H1 (cell line): ENCODE measurements around the gene ZNF81. TPM values are rescaled to one million over a fixed set of nuclear protein-coding genes. Genes with fewer than 3 reads are reported as not detected.
"Not testable (repeated sequence)": the region's sequence is repeated elsewhere in the genome, so short reads cannot be mapped to it uniquely, and the experiment has no call there.

Experiments used
- CTCF ChIA-PET: fragments of 300-600 bp; sonication (Branson Sonifier 250); formaldehyde crosslinking; loops from one replicate; lab custom pipeline; 2021; ENCODE audit not compliant: partially characterized antibody; lab: Charles Lee
- POLR2A ChIA-PET: fragments of 300-600 bp; sonication (Branson Sonifier 250); formaldehyde crosslinking; loops from one replicate; lab custom pipeline; 2021; ENCODE audit warnings: inconsistent platforms; ENCODE audit not compliant: partially characterized antibody; lab: Charles Lee
- DNase-seq, 2 experiments: peaks; one replicate each; pipeline versions ENCODE4 v3.0.0 to v3.0.0-alpha.2; 2010 to 2022; ENCODE audit warnings: low spot score in 2 of 2, low read depth in 1 of 2, mixed read lengths in 1 of 2
- FAIRE-seq: peaks from 2 replicates; lab custom pipeline; 2011; peaks lifted over from hg19 to GRCh38; lab: Jason Lieb, UNC
- H2AFZ ChIP-seq: 2 replicates; pipeline ENCODE4 v1.8.1; 2012; ENCODE audit warnings: low read length, inconsistent platforms
- H2AK5ac ChIP-seq: 2 replicates; pipeline ENCODE4 v1.6.1; 2013; ENCODE audit warnings: low read depth, low read length
- H2BK120ac ChIP-seq: replicated peaks from 2 replicates; pipeline ENCODE3; 2013; ENCODE audit warnings: low read depth, low read length, inconsistent platforms
- H2BK12ac ChIP-seq: 2 replicates; pipeline ENCODE4 v1.6.1; 2013; ENCODE audit warnings: low read depth, low read length
- H2BK15ac ChIP-seq: 2 replicates; pipeline ENCODE4 v1.6.1; 2013; ENCODE audit warnings: low read length
- H2BK20ac ChIP-seq: 2 replicates; pipeline ENCODE4 v1.6.1; 2013; ENCODE audit warnings: low read length
- H2BK5ac ChIP-seq: 2 replicates; pipeline ENCODE4 v1.6.1; 2013; ENCODE audit warnings: low read depth, low read length
- H3K14ac ChIP-seq: 2 replicates; pipeline ENCODE4 v1.6.1; 2013; ENCODE audit warnings: inconsistent platforms; ENCODE audit not compliant: insufficient read length
- H3K18ac ChIP-seq: 2 replicates; pipeline ENCODE4 v1.6.1; 2013; ENCODE audit warnings: low read length; ENCODE audit errors: extremely low read depth
- H3K23ac ChIP-seq: 2 replicates; pipeline ENCODE4 v1.6.1; 2013; ENCODE audit warnings: inconsistent platforms; ENCODE audit not compliant: insufficient read length
- H3K23me2 ChIP-seq: 2 replicates; pipeline ENCODE4 v1.6.1; 2013; ENCODE audit warnings: low read depth, low read length
- H3K27ac ChIP-seq: 2 replicates; pipeline ENCODE4 v1.6.1; 2011; ENCODE audit warnings: low read depth, low read length, inconsistent platforms
- H3K27me3 ChIP-seq, 4 experiments: replicated peaks in 1 of 4; 1 replicate in 1 of 4; 2 replicates in 3 of 4; pipeline versions ENCODE4 v1.6.1 to v1.8.1; 2011 to 2013; ENCODE audit warnings: low read length in 3 of 4, mild to moderate bottlenecking in 3 of 4, inconsistent platforms in 2 of 4, mixed read lengths in 2 of 4, moderate library complexity in 1 of 4; ENCODE audit not compliant: control insufficient read depth in 3 of 4, insufficient read depth in 3 of 4; ENCODE audit errors: extremely low read depth in 1 of 4
- H3K36me3 ChIP-seq, 4 experiments: 2 replicates each; pipeline versions ENCODE4 v1.6.1 to v1.8.1; 2011 to 2013; ENCODE audit warnings: mild to moderate bottlenecking in 4 of 4, low read length in 3 of 4, moderate library complexity in 2 of 4, control low read depth in 1 of 4, inconsistent platforms in 1 of 4; ENCODE audit not compliant: insufficient read depth in 4 of 4, control insufficient read depth in 2 of 4
- H3K4ac ChIP-seq: replicated peaks from 2 replicates; pipeline ENCODE3; 2013; ENCODE audit warnings: low read length, low read depth, mixed read lengths, inconsistent platforms; ENCODE audit not compliant: insufficient read length
- H3K4me1 ChIP-seq, 4 experiments: replicated peaks in 1 of 4; 1 replicate in 1 of 4; 2 replicates in 3 of 4; pipeline versions ENCODE4 v1.6.1 to v1.8.1; 2011 to 2013; ENCODE audit warnings: low read length in 3 of 4, inconsistent platforms in 2 of 4, mixed read lengths in 1 of 4; ENCODE audit not compliant: insufficient read depth in 4 of 4, control insufficient read depth in 3 of 4
- H3K4me2 ChIP-seq, 2 experiments: 2 replicates each; pipeline versions ENCODE4 v1.6.1 to v1.8.1; 2011 to 2013; ENCODE audit warnings: low read depth in 2 of 2, low read length in 2 of 2, control low read depth in 1 of 2, inconsistent platforms in 1 of 2, mild to moderate bottlenecking in 1 of 2; ENCODE audit not compliant: insufficient read depth in 1 of 2
- H3K4me3 ChIP-seq, 4 experiments: fragments of 200-600, 300-600 bp in 1 of 4; sonication (generic), shearing (Covaris generic), sonication (Bioruptor Twin) in 1 of 4; 2 replicates each; pipeline versions ENCODE4 v1.5.1 to v1.8.1; 2011 to 2016; ENCODE audit warnings: low read length in 4 of 4, low read depth in 3 of 4, control low read depth in 2 of 4, inconsistent platforms in 2 of 4, mild to moderate bottlenecking in 2 of 4, mixed read lengths in 1 of 4, moderate library complexity in 1 of 4; ENCODE audit not compliant: insufficient read depth in 2 of 4; ENCODE audit errors: extremely low read depth in 1 of 4
- H3K56ac ChIP-seq: replicated peaks from 2 replicates; pipeline ENCODE3; 2013; ENCODE audit warnings: low read depth, mild to moderate bottlenecking, mixed read lengths, low read length, inconsistent platforms; ENCODE audit not compliant: insufficient read length
- H3K79me1 ChIP-seq: 2 replicates; pipeline ENCODE4 v1.6.1; 2013; ENCODE audit warnings: low read depth, low read length, control low read depth
- H3K79me2 ChIP-seq, 2 experiments: 2 replicates each; pipeline versions ENCODE4 v1.6.1 to v1.8.1; 2012 to 2013; ENCODE audit warnings: low read length in 2 of 2, mild to moderate bottlenecking in 2 of 2, inconsistent platforms in 1 of 2; ENCODE audit not compliant: insufficient read depth in 2 of 2, control insufficient read depth in 1 of 2
- H3K9ac ChIP-seq, 4 experiments: replicated peaks in 1 of 4; 1 replicate in 1 of 4; 2 replicates in 3 of 4; pipeline versions ENCODE4 v1.6.1 to v1.8.1; 2011 to 2013; ENCODE audit warnings: low read depth in 3 of 4, low read length in 3 of 4, control low read depth in 2 of 4, mild to moderate bottlenecking in 2 of 4, moderate library complexity in 2 of 4, inconsistent platforms in 1 of 4; ENCODE audit errors: extremely low read depth in 1 of 4
- H3K9me3 ChIP-seq, 2 experiments: 2 replicates each; pipeline versions ENCODE4 v1.6.1 to v1.8.1; 2012 to 2013; ENCODE audit warnings: mild to moderate bottlenecking in 2 of 2, moderate library complexity in 2 of 2, control low read depth in 1 of 2, inconsistent platforms in 1 of 2, low read depth in 1 of 2, low read length in 1 of 2, mixed read lengths in 1 of 2; ENCODE audit not compliant: insufficient read depth in 2 of 2
- H4K20me1 ChIP-seq, 2 experiments: replicated peaks in 1 of 2; 2 replicates each; pipeline versions ENCODE3 to v1.8.1; 2011 to 2013; ENCODE audit warnings: inconsistent platforms in 2 of 2, low read length in 2 of 2, mild to moderate bottlenecking in 1 of 2; ENCODE audit not compliant: insufficient read depth in 2 of 2, control insufficient read depth in 1 of 2
- H4K5ac ChIP-seq: 2 replicates; pipeline ENCODE4 v1.6.1; 2013; ENCODE audit warnings: low read length, low read depth, mixed read lengths, inconsistent platforms; ENCODE audit not compliant: insufficient read length
- H4K8ac ChIP-seq: 2 replicates; pipeline ENCODE4 v1.8.0; 2013; ENCODE audit warnings: mild to moderate bottlenecking, moderate library complexity, low read length, inconsistent platforms; ENCODE audit not compliant: insufficient read depth; ENCODE audit errors: extremely low read depth
- H4K91ac ChIP-seq: replicated peaks from 2 replicates; pipeline ENCODE3; 2013; ENCODE audit warnings: low read length, mixed read lengths, inconsistent platforms; ENCODE audit not compliant: insufficient read length
- WGBS, 2 experiments: shearing (Covaris generic) in 1 of 2; methylation state at CpG; one replicate each; pipeline versions ENCODE4 v1.1.6 to v1.1.7; 2013 to 2015; ENCODE audit warnings: low lambda C conversion rate in 2 of 2, mixed read lengths in 2 of 2, inconsistent platforms in 1 of 2, low coverage in 1 of 2, missing lambda C conversion rate in 1 of 2; ENCODE audit not compliant: insufficient replicate concordance in 2 of 2, insufficient coverage in 1 of 2, insufficient read length in 1 of 2; ENCODE audit errors: extremely low coverage in 1 of 2, missing lambda C conversion rate in 1 of 2; 5-methylcytosine and 5-hydroxymethylcytosine counted together
- polyA plus RNA-seq, 7 experiments: library from polyadenylated mRNA; depleted of rRNA in 3 of 7; stranded (reverse) in 5 of 7; unstranded in 2 of 7; fragments of >200 nt in 5 of 7; fragments of 200-250 nt in 2 of 7; gene quantifications; 1 replicate in 5 of 7; 2 replicates in 1 of 7; 4 replicates in 1 of 7; pipeline versions ENCODE4 v1.2.1 to v1.2.3, GENCODE V29; 2011 to 2013; ENCODE audit warnings: missing spikeins in 2 of 7, mixed read lengths in 2 of 7
- total RNA-seq: library from RNA; stranded (reverse); fragmentation: NEBNext Ultra II Directional; extraction: Animal tissue kit (Norgen Biotek cat#: 25700); gene quantifications from 2 replicates; pipeline ENCODE4 v1.2.1, GENCODE V29; 2021

ZNF81 gene
- total and polyA plus RNA-seq, 2 of the 8 experiments (the other 6 are each of a cell fraction or from before 2014, with no cell fraction given) = 3.4 to 10.0 TPM

DNA sequence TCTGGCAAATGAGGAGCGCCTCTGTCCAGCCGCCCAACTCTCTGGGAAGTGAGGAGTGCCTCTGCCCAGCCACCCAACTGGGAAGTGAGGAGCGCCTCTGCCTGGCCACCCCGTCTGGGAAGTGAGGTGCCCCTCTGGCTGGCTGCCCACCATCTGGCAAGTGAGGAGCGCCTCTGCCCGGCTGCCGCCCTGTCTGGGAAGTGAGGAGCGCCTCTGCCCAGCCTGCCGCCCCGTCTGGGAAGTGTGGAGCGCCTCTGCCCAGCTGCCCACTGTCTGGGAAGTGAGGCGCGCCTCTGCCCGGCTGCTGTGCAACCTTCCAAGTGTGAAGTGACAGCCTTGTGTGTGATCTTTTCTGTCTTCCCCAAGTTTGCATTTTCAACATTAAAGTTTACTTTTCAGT is 128.8 kb downstream of the ZNF81 start:
- H3K4me1 ChIP-seq, H3K79me2 ChIP-seq, H3K4me3 ChIP-seq, H3K18ac ChIP-seq, H2AK5ac ChIP-seq, H2BK5ac ChIP-seq, H4K5ac ChIP-seq, FAIRE-seq, H2BK20ac ChIP-seq, H3K27ac ChIP-seq, H2BK12ac ChIP-seq, H3K27me3 ChIP-seq, H3K56ac ChIP-seq, H3K9me3 ChIP-seq, H3K23me2 ChIP-seq, H4K20me1 ChIP-seq, H2BK120ac ChIP-seq, CTCF ChIA-PET, POLR2A ChIA-PET, H3K4me2 ChIP-seq, H3K23ac ChIP-seq, H3K4ac ChIP-seq, H2AFZ ChIP-seq, H2BK15ac ChIP-seq, H3K14ac ChIP-seq, H4K8ac ChIP-seq, H3K9ac ChIP-seq, H3K36me3 ChIP-seq, H3K79me1 ChIP-seq, DNase-seq, H4K91ac ChIP-seq: not testable (repeated sequence)
- 95% methylated on average over 10 of the region's 14 CpGs; no CpG with 5 or more reads in 1 of the 2 experiments for WGBS, 2 experiments

Other genes starting within 250 kb of the ZNF81 start
- gene SYN1, start 217.0 kb upstream of the ZNF81 start, total RNA-seq = 12.9 and 14.1 TPM in 2 replicates
- gene SYN1, start 217.0 kb upstream of the ZNF81 start, polyA plus RNA-seq (2011; rRNA removed) = 2.1 and 3.2 TPM in 2 replicates
- 2.2 and 2.4 TPM in 2 replicates for gene CFP, start 207.0 kb upstream of the ZNF81 start, total RNA-seq
- 0.76 and 1.4 TPM in 2 replicates for gene CFP, start 207.0 kb upstream of the ZNF81 start, polyA plus RNA-seq (2011; rRNA removed)
- gene ELK1, start 186.3 kb upstream of the ZNF81 start, total RNA-seq = 41.4 and 42.2 TPM in 2 replicates
- 31.9 and 39.4 TPM in 2 replicates for gene ELK1, start 186.3 kb upstream of the ZNF81 start, polyA plus RNA-seq (2011; rRNA removed)
- 68.5 and 69.4 TPM in 2 replicates for gene UXT, start 177.7 kb upstream of the ZNF81 start, total RNA-seq
- gene UXT, start 177.7 kb upstream of the ZNF81 start, polyA plus RNA-seq (2011; rRNA removed) = 95.0 and 116 TPM in 2 replicates
- 6.8 and 8.2 TPM in 2 replicates for gene ZNF182, start 167.1 kb downstream of the ZNF81 start, total RNA-seq
- gene ZNF182, start 167.1 kb downstream of the ZNF81 start, polyA plus RNA-seq (2011; rRNA removed) = 0.99 and 1.3 TPM in 2 replicates
- not detected in 2 replicates for gene SPACA5, start 170.1 kb downstream of the ZNF81 start, total RNA-seq
- 0.26 TPM in 1 of 2 replicates, not detected in the other for gene SPACA5, start 170.1 kb downstream of the ZNF81 start, polyA plus RNA-seq (2011; rRNA removed)
- gene ZNF630, start 234.7 kb downstream of the ZNF81 start, total RNA-seq = 2.2 and 2.9 TPM in 2 replicates
- gene ZNF630, start 234.7 kb downstream of the ZNF81 start, polyA plus RNA-seq (2011; rRNA removed) = 0.67 and 0.72 TPM in 2 replicates